PC-3 (cell line): ENCODE results near the gene LHFPL5. TPM values are rescaled to one million over a fixed set of nuclear protein-coding genes. Genes with fewer than 3 reads are reported as not detected.

ENCODE experiments used
- ATAC-seq: fragments of 200-7000 bp; cut with Tn5 transposase; 2 replicates; pipeline ENCODE4 v1.9.1; 2020; ENCODE audit warnings: mild to moderate bottlenecking, moderate library complexity
- BruUV-seq: library from RNA; stranded (reverse); fragments of 400-500 nt; replicated peaks from 2 replicates; lab custom pipeline; 2021; lab: Mats Ljungman, UMichigan
- CTCF ChIA-PET: fragments of 300-600 bp; sonication (Branson Sonifier 250); formaldehyde crosslinking; loops from one replicate; lab custom pipeline; 2022; ENCODE audit warnings: antibody characterized with exemption; lab: Charles Lee
- POLR2A ChIA-PET: fragments of 300-600 bp; sonication (Branson Sonifier 250); formaldehyde crosslinking; loops from one replicate; lab custom pipeline; 2022; ENCODE audit warnings: antibody characterized with exemption; ENCODE audit not compliant: unreplicated experiment; lab: Charles Lee
- DNase-seq: peaks from one replicate; pipeline ENCODE4 v3.0.0-alpha.2; 2015
- H2AFZ ChIP-seq: fragments of 300-600 bp; sonication (generic); 2 replicates; pipeline ENCODE4 v1.6.0; 2016; ENCODE audit warnings: antibody characterized with exemption, low read length
- H3F3A ChIP-seq: fragments of 300-600 bp; sonication (generic); one replicate; pipeline ENCODE4 v1.6.0; 2017; ENCODE audit warnings: antibody characterized with exemption, low read length, control low read depth, mild to moderate bottlenecking; ENCODE audit not compliant: unreplicated experiment
- H3K27ac ChIP-seq: fragments of 300-600 bp; sonication (generic); 2 replicates; pipeline ENCODE4 v1.5.1; 2016; ENCODE audit warnings: mild to moderate bottlenecking, low read length
- H3K27me3 ChIP-seq: fragments of 300-600 bp; sonication (generic); 2 replicates; pipeline ENCODE4 v1.6.1; 2016; ENCODE audit warnings: low read length, mixed read lengths
- H3K36me3 ChIP-seq: fragments of 300-600 bp; sonication (generic); 2 replicates; pipeline ENCODE4 v1.6.1; 2016; ENCODE audit warnings: low read depth, mixed run types, low read length, mixed read lengths
- H3K4me1 ChIP-seq: fragments of 300-600 bp; sonication (generic); 2 replicates; pipeline ENCODE4 v1.5.1; 2016; ENCODE audit warnings: low read length; ENCODE audit not compliant: insufficient read depth
- H3K4me2 ChIP-seq: fragments of 300-600 bp; sonication (generic); 2 replicates; pipeline ENCODE4 v1.6.0; 2016; ENCODE audit warnings: low read length
- H3K4me3 ChIP-seq: fragments of 300-600 bp; sonication (generic); 2 replicates; pipeline ENCODE4 v1.5.1; 2016; ENCODE audit warnings: mild to moderate bottlenecking, low read length, mixed read lengths
- H3K79me2 ChIP-seq: fragments of 300-600 bp; sonication (generic); 2 replicates; pipeline ENCODE4 v1.6.1; 2017; ENCODE audit warnings: low read length, mixed read lengths
- H3K9ac ChIP-seq: fragments of 300-600 bp; sonication (generic); 2 replicates; pipeline ENCODE4 v1.6.0; 2016; ENCODE audit warnings: mild to moderate bottlenecking, low read length
- H3K9me2 ChIP-seq: fragments of 300-600 bp; sonication (generic); replicated peaks from 2 replicates; pipeline ENCODE4 v1.6.1; 2016; ENCODE audit warnings: mixed run types, low read length, mixed read lengths
- H3K9me3 ChIP-seq: fragments of 300-600 bp; sonication (generic); 2 replicates; pipeline ENCODE4 v1.6.1; 2016; ENCODE audit warnings: low read length, mixed read lengths
- H4K20me1 ChIP-seq: fragments of 300-600 bp; sonication (generic); 2 replicates; pipeline ENCODE4 v1.6.1; 2016; ENCODE audit warnings: low read length, mixed read lengths
- EZH2 ChIP-seq: fragments of 300-600 bp; sonication (generic); IDR thresholded peaks from one replicate; pipeline ENCODE4 v1.6.1; 2017; ENCODE audit warnings: antibody characterized with exemption, mild to moderate bottlenecking, low read length; ENCODE audit not compliant: unreplicated experiment
- EZH2phosphoT487 ChIP-seq: fragments of 300-600 bp; sonication (generic); IDR thresholded peaks from 2 replicates; pipeline ENCODE4 v1.6.1; 2018; ENCODE audit warnings: mild to moderate bottlenecking, antibody characterized with exemption, low read length, borderline replicate concordance
- intact Hi-C: fragments of 100-400 bp; cut with micrococcal nuclease; formaldehyde crosslinking; loops from 2 replicates; pipeline ENCODE4 v1.9.0; 2023
- total RNA-seq: library from RNA; depleted of rRNA; stranded (reverse); fragments of >200 nt; gene quantifications from 2 replicates; pipeline ENCODE4 v1.2.3, GENCODE V29; 2014
- TF ChIP-seq, protein P1 (sequence below): fragments of 300-600 bp; sonication (generic); conservative IDR thresholded peaks from 2 replicates; pipeline ENCODE4 v1.5.1; 2017; ENCODE audit warnings: antibody characterized with exemption, low read depth, mild to moderate bottlenecking, low read length

Gene LHFPL5
- total RNA-seq, 1 experiment from 2014 or later, result not detected

DNA sequence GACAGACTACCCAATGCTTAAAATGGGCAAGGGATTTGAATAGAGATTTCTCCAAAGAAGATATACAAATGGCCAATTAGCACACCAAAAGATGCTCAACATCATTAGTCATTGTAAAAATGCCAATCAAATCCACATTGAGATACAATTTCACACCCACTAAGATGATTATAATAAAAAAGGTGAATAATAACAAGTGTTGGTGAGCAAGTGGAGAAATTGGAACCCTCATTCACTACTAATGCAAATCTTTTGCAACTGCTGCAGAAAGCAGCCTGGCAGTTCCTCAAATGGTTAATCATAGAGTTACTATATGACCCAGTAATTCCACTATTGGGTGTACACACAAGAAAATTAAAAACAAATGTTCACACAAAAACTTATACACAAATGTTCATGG lies 12.4 kb downstream of the LHFPL5 start:
- H3K9ac ChIP-seq, result no peak overlapping the region
- ChIA-PET CTCF (no interaction called here), POLR2A (no interaction called here)
- ATAC-seq (no peak), DNase-seq (no peak)
- H3F3A ChIP-seq, result no peaks in the 10 kb centered on the region
- H3K9me3 ChIP-seq, result no peaks in the 10 kb centered on the region
- H2AFZ ChIP-seq, result no peak overlapping the region
- no peak overlapping the region for H3K4me2 ChIP-seq
- no peak overlapping the region for H3K4me3 ChIP-seq
- BruUV-seq, result no TSS peak
- no peaks in the 10 kb centered on the region for H4K20me1 ChIP-seq
- H3K79me2 ChIP-seq, result no peaks in the 10 kb centered on the region
- no peaks in the 10 kb centered on the region for H3K36me3 ChIP-seq
- H3K27me3 ChIP-seq, result no peaks in the 10 kb centered on the region
- H3K4me1 ChIP-seq, result no peaks in the 10 kb centered on the region
- no peak for TF ChIP-seq EZH2
- TF ChIP-seq, protein P1, sequence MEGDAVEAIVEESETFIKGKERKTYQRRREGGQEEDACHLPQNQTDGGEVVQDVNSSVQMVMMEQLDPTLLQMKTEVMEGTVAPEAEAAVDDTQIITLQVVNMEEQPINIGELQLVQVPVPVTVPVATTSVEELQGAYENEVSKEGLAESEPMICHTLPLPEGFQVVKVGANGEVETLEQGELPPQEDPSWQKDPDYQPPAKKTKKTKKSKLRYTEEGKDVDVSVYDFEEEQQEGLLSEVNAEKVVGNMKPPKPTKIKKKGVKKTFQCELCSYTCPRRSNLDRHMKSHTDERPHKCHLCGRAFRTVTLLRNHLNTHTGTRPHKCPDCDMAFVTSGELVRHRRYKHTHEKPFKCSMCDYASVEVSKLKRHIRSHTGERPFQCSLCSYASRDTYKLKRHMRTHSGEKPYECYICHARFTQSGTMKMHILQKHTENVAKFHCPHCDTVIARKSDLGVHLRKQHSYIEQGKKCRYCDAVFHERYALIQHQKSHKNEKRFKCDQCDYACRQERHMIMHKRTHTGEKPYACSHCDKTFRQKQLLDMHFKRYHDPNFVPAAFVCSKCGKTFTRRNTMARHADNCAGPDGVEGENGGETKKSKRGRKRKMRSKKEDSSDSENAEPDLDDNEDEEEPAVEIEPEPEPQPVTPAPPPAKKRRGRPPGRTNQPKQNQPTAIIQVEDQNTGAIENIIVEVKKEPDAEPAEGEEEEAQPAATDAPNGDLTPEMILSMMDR, result no peak
- no peak for TF ChIP-seq EZH2phosphoT487
- intact Hi-C loops, result no loop called here
- no peaks in the 10 kb centered on the region for H3K9me2 ChIP-seq
- no peak overlapping the region for H3K27ac ChIP-seq

- intact Hi-C loops, result no loop called here
- Histone ChIP-seq H3K4me3 (no peak overlapping the region), H3K27me3 (no peaks in the 10 kb centered on the region), H3K4me1 (no peaks in the 10 kb centered on the region), H3K9me3 (no peaks in the 10 kb centered on the region), H3K9ac (no peak overlapping the region), H4K20me1 (no peaks in the 10 kb centered on the region), H3K9me2 (no peaks in the 10 kb centered on the region), H2AFZ (no peak overlapping the region), H3K36me3 (no peaks in the 10 kb centered on the region), H3K27ac (no peak overlapping the region), H3K79me2 (no peaks in the 10 kb centered on the region), H3F3A (no peaks in the 10 kb centered on the region), H3K4me2 (no peak overlapping the region)
- DNase-seq (no peak), ATAC-seq (no peak)
- no TSS peak for BruUV-seq
- POLR2A ChIA-PET, result no interaction called here
- CTCF ChIA-PET, result no interaction called here
- TF ChIP-seq EZH2phosphoT487, result no peak
Observed at GRCh38 chr6:35823601-35824000, 18.4 kb downstream of the LHFPL5 start.

- ATAC-seq (no peak), DNase-seq (no peak)
- BruUV-seq, result no TSS peak
- Histone ChIP-seq H3K27me3 (no peaks in the 10 kb centered on the region), H3K4me2 (no peak overlapping the region), H3K36me3 (no peaks in the 10 kb centered on the region), H3K79me2 (no peaks in the 10 kb centered on the region), H3K27ac (no peak overlapping the region), H3K4me1 (no peaks in the 10 kb centered on the region), H2AFZ (no peak overlapping the region), H4K20me1 (no peaks in the 10 kb centered on the region), H3K4me3 (no peak overlapping the region), H3K9ac (no peak overlapping the region), H3K9me2 (no peaks in the 10 kb centered on the region), H3F3A (no peaks in the 10 kb centered on the region), H3K9me3 (no peaks in the 10 kb centered on the region)
- TF ChIP-seq EZH2 (no peak), EZH2phosphoT487 (no peak)
- TF ChIP-seq, protein P1, result no peak
- CTCF ChIA-PET, result no interaction called here
- POLR2A ChIA-PET, result no interaction called here
- intact Hi-C loops, result no loop called here
Observed at GRCh38 chr6:35824552-35825192, 19.5 kb downstream of the LHFPL5 start.
